PFSK-1 (cell line): ENCODE measurements around the gene IPO11.

Experiments
- POLR2AphosphoS5 ChIP-seq: IDR thresholded peaks from 2 replicates; pipeline ENCODE4 v1.6.1; 2012; ENCODE audit warnings: low read depth, mild to moderate bottlenecking, control low read depth, low read length, moderate library complexity
- SIN3A ChIP-seq: IDR thresholded peaks from 2 replicates; pipeline ENCODE4 v1.6.1; 2012; ENCODE audit warnings: mild to moderate bottlenecking, low read length, moderate library complexity, borderline replicate concordance; ENCODE audit not compliant: insufficient read depth
- TAF1 ChIP-seq: IDR thresholded peaks from 2 replicates; pipeline ENCODE4 v1.6.1; 2012; ENCODE audit warnings: low read length, control low read depth, borderline replicate concordance; ENCODE audit not compliant: insufficient read depth

- TF ChIP-seq POLR2AphosphoS5 = no peak
- TF ChIP-seq SIN3A = no peak
- no peak for TF ChIP-seq TAF1
Measured at GRCh38 chr5:62578540-62578939, 166.0 kb downstream of the IPO11 start, which contains the start of gene LRRC70.
